Loucy (cell line): Measurements from ENCODE around the gene ULBP2.

Experiments
- CTCF ChIP-seq: fragments of 200-600 bp; sonication (generic); conservative IDR thresholded peaks from 2 replicates; pipeline ENCODE4 v1.5.1; 2014; ENCODE audit warnings: mild to moderate bottlenecking, antibody characterized with exemption, low read length
- EZH2phosphoT487 ChIP-seq: fragments of 200-600 bp; IDR thresholded peaks from 2 replicates; pipeline ENCODE4 v1.6.1; 2018; ENCODE audit warnings: antibody characterized with exemption, mild to moderate bottlenecking, moderate library complexity, borderline replicate concordance

- TF ChIP-seq CTCF: no peak
- TF ChIP-seq EZH2phosphoT487: no peak
Measured at GRCh38 chr6:149924933-149925252, 16.9 kb upstream of the ULBP2 start.
